Testis (tissue), 2 donors: ENCODE data around the gene R3HDM4.

ENCODE experiments used
- POLR2A ChIP-seq: fragments of 450-650 bp; IDR thresholded peaks from one replicate; pipeline ENCODE4 v1.6.1; 2017; ENCODE audit warnings: antibody characterized with exemption, mild to moderate bottlenecking, moderate library complexity
- TF ChIP-seq, protein P1 (sequence below), 3 experiments: fragments of 450-650 bp in 2 of 3; fragments of 200-600 bp in 1 of 3; sonication (generic) in 1 of 3; IDR thresholded peaks; one replicate each; pipeline ENCODE4 v1.5.1; 2016 to 2019; ENCODE audit warnings: antibody characterized with exemption in 3 of 3, mild to moderate bottlenecking in 2 of 3, moderate library complexity in 1 of 3

DNA sequence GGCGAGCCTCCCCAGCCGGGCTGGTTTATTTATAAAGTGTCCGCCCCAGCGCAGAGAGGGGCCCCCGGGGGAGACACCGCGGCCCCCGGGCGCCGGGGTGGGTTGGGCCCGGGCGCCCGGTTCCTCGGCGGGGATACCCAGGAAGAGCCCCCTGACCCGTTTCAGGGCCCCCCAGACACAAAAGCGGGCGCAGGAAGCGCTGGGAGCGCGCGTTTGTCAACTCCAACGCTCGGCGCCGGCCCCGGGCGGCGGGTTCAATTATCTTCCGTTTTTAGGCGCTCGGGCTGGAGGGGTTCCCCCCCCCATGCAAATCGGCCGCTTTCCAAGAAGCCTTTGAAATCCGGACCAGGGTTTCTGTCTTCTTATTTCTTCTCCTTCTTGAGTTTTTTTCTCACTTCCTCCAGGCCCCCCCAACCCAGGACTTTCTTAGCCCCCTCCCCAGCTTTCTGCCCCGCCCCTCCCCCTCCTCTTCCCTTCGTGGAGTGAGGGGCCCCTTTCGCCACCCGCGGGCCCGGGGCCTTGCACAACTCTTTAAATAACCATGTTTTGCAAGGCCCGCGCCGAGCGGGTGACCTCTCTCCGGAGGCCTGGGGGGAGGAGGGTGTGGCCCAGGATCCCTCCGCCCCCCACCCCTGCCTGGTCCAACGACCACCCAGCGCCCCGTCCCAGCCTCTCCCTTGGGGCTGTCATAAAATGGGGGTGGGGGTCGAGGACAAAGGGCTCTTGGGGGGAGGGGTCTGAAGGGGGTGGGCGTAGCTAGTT, 13.8 kb upstream of the R3HDM4 start:
- TF ChIP-seq, protein P1, sequence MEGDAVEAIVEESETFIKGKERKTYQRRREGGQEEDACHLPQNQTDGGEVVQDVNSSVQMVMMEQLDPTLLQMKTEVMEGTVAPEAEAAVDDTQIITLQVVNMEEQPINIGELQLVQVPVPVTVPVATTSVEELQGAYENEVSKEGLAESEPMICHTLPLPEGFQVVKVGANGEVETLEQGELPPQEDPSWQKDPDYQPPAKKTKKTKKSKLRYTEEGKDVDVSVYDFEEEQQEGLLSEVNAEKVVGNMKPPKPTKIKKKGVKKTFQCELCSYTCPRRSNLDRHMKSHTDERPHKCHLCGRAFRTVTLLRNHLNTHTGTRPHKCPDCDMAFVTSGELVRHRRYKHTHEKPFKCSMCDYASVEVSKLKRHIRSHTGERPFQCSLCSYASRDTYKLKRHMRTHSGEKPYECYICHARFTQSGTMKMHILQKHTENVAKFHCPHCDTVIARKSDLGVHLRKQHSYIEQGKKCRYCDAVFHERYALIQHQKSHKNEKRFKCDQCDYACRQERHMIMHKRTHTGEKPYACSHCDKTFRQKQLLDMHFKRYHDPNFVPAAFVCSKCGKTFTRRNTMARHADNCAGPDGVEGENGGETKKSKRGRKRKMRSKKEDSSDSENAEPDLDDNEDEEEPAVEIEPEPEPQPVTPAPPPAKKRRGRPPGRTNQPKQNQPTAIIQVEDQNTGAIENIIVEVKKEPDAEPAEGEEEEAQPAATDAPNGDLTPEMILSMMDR (IDR thresholded peaks at IDR 0.05) = no peak
- TF ChIP-seq POLR2A = no peak
